Measurements from ENCODE around the gene NFATC2.

DNA sequence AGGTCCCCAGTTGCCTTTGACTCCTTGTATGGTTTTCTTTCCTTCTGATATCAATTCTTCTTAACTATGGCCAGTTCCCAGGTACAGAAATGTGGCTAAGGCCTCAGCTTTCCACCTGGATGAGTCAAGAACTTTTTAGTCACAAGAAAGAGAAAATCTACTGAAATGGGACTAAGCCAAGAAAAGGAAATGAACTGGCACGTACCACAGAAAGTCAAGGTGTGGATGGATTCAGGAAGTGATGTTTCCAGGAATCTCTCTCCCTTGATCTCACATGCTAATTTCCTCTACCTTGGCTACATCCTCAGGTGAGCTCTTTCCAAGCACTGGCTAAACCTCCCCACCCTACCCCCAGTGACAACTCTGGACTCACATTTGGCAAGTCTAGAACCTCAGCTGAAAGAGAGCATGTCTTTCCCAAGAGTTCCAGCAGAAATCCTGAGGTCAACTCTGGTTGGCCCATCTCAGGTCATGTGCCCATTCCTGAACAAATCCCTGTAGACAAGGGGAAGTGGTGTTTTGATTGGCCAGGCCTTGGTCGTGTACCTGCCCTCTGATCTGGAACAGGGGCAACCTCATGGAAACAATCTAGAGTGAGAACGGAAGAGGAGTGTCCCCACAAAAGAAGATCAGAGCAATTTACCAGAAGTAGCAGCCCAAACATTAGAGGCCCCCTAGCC is 205.3 kb downstream of the NFATC2 start:
- TF ChIP-seq POLR2A (IDR thresholded peaks at IDR 0.05; ENCODE audit: low read depth) (no peak), POLR2AphosphoS5 (IDR thresholded peaks at IDR 0.05) (no peak), EP300 (IDR thresholded peaks at IDR 0.05) (no peak)
- TF ChIP-seq, protein P1, sequence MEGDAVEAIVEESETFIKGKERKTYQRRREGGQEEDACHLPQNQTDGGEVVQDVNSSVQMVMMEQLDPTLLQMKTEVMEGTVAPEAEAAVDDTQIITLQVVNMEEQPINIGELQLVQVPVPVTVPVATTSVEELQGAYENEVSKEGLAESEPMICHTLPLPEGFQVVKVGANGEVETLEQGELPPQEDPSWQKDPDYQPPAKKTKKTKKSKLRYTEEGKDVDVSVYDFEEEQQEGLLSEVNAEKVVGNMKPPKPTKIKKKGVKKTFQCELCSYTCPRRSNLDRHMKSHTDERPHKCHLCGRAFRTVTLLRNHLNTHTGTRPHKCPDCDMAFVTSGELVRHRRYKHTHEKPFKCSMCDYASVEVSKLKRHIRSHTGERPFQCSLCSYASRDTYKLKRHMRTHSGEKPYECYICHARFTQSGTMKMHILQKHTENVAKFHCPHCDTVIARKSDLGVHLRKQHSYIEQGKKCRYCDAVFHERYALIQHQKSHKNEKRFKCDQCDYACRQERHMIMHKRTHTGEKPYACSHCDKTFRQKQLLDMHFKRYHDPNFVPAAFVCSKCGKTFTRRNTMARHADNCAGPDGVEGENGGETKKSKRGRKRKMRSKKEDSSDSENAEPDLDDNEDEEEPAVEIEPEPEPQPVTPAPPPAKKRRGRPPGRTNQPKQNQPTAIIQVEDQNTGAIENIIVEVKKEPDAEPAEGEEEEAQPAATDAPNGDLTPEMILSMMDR (IDR thresholded peaks at IDR 0.05): no peak

All from esophagus muscularis mucosa (tissue), 4 donors.